Heart left ventricle (tissue), 16 donors: ENCODE results near the gene ITPR3. TPM values are rescaled to one million over a fixed set of nuclear protein-coding genes. Genes with fewer than 3 reads are reported as not detected.

Experiments used
- ATAC-seq, 4 donors: fragments of 200-7000 bp; cut with Tn5 transposase; one replicate each; pipeline ENCODE4 v1.9.1; 2020 to 2022; ENCODE audit warnings: moderate library complexity in 4 of 4, mild to moderate bottlenecking in 3 of 4, moderate number of reproducible peaks in 1 of 4
- DNase-seq, 5 donors: peaks; one replicate each; pipeline ENCODE4 v3.0.0-alpha.2; 2020
- H3K27ac ChIP-seq, 12 donors: fragments of 200-600 bp; sonication (generic) in 4 of 12; one replicate each; pipeline versions ENCODE4 v1.5.0 to v1.8.0; 2016 to 2022; ENCODE audit warnings: mild to moderate bottlenecking in 2 of 12
- H3K27me3 ChIP-seq, 9 donors: fragments of 200-600 bp; sonication (generic) in 2 of 9; one replicate each; pipeline versions ENCODE4 v1.5.1 to v1.8.0; 2016 to 2022; ENCODE audit warnings: mild to moderate bottlenecking in 3 of 9
- H3K36me3 ChIP-seq, 9 donors: fragments of 200-600 bp; sonication (generic) in 2 of 9; one replicate each; pipeline versions ENCODE4 v1.5.0 to v1.8.0; 2018 to 2022; ENCODE audit warnings: mild to moderate bottlenecking in 2 of 9
- H3K4me1 ChIP-seq, 12 donors: fragments of 200-600 bp; sonication (generic) in 4 of 12; one replicate each; pipeline versions ENCODE4 v1.5.0 to v1.8.0; 2016 to 2022; ENCODE audit warnings: mild to moderate bottlenecking in 3 of 12
- H3K4me3 ChIP-seq, 12 donors: fragments of 200-600 bp; sonication (generic) in 4 of 12; one replicate each; pipeline versions ENCODE4 v1.5.0 to v1.8.0; 2017 to 2022; ENCODE audit warnings: mild to moderate bottlenecking in 9 of 12, moderate library complexity in 4 of 12
- H3K9me3 ChIP-seq, 12 donors: fragments of 200-600 bp; sonication (generic) in 4 of 12; one replicate each; pipeline versions ENCODE4 v1.5.0 to v1.8.0; 2016 to 2022; ENCODE audit warnings: mild to moderate bottlenecking in 1 of 12
- POLR2A ChIP-seq, 2 donors: fragments of 450-650 bp; IDR thresholded peaks; one replicate each; pipeline ENCODE4 v1.6.1; 2017; ENCODE audit warnings: antibody characterized with exemption in 2 of 2, mild to moderate bottlenecking in 2 of 2, moderate library complexity in 2 of 2
- WGBS, 4 donors: extraction: QIAGEN DNeasy Blood & Tissue Kit in 2 of 4; methylation state at CpG; one replicate each; pipeline versions ENCODE4 v1.1.5 to v1.1.7; 2013 to 2018; 5-methylcytosine and 5-hydroxymethylcytosine counted together
- intact Hi-C, 10 donors: fragments of 100-400 bp; cut with DNase I; formaldehyde crosslinking; loops; one replicate each; pipeline versions ENCODE4 v1.11.1 to v1.14.2; 2022
- polyA plus RNA-seq, 2 donors: library from polyadenylated mRNA; stranded (reverse); fragments of 200-250 nt; gene quantifications; one replicate each; pipeline ENCODE4 v1.2.3, GENCODE V29; 2013
- total RNA-seq, 9 donors: library from RNA; depleted of rRNA in 2 of 9; stranded (reverse); fragments of >200 nt in 2 of 9; fragmentation: NEBNext Ultra II Directional in 3 of 9; extraction: Animal tissue kit (Norgen Biotek cat#: 25700) in 3 of 9; gene quantifications; one replicate each; pipeline versions ENCODE4 v1.1.0 to v1.2.4, GENCODE V29; 2016 to 2023
- TF ChIP-seq, protein P1 (sequence below), 12 donors: fragments of 200-600 bp; sonication (generic) in 4 of 12; IDR thresholded peaks; one replicate each; pipeline versions ENCODE4 v1.5.0 to v1.8.0; 2018 to 2022; ENCODE audit warnings: antibody characterized with exemption in 12 of 12, mild to moderate bottlenecking in 5 of 12
- donor health status: ischemic (EF 13 %, LVEDD 7.1; RV severe dilation, severe dysfunction).
- donor health status: healthy with polysubstance abuse.
- donor health status: DM: no; HTN: yes; CAD: no.
- donor health status: DM: no; HTN: no; CAD: no.
- donor health status: ischemic (EF 25% LVEDD 6.9; RV normal size, moderate dysfunction).
- donor health status: ischemic (EF 25% LVEDD 5.7; RV mildly dilated, moderate dysfunction).
- donor health status: healthy.
- donor health status: DM: yes; HTN: yes; CAD: no.
- donor health status: ischemic (EF 35%, LVEDD 5.7; RV mildly dilated, moderate dysfunction).
- donor health status: nonischemic (EF 11% LVEDD 7.7; RV severe dilation, severe dysfunction).
- donor health status: DM: yes; HTN: yes; CAD: no.
- donor health status: PGD.
- donor health status: ischemic (EF 29% LVEDD 5.4; RV normal size, mild dysfunction).
- donor health status: nonischemic (EF 23%, LVEDD 6.1; RV moderate dilation, normal function).

Gene ITPR3
- total and polyA plus RNA-seq, 11 donors = 4.8 to 33.5 (median 7.8) TPM

DNA sequence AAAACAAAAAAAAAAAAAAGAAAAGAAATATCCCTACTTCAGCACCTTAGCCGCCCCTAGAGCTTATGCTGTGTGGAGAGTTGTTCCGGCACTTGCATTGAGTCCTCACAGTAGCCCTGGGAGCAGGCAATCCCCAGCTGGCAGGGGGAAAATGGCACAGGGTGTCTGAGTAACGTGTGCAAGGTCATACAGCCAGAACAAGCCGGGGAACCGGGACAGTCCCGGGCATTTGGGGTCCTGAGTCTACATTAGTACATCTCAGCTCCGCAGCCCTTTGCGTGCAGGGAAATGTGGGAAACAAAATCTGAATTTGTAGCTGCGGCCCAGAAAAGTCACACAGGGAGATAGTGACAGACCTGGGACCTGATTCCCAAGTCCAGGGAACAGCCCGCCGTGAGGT lies 44.5 kb upstream of the ITPR3 start:
- Histone ChIP-seq H3K9me3 (no peaks in the 10 kb centered on the region), H3K27me3 (no peaks in the 10 kb centered on the region), H3K27ac (peak overlapping the region; percentile 18 to 91 (median 71)), H3K36me3 (peaks cover 0 to 46% (median 34%) of the 10 kb centered on the region in 9 donors), H3K4me1 (peaks cover 0 to 45% (median 35%) of the 10 kb centered on the region in 12 donors), H3K4me3 (peak overlapping the region in 4 of 12 donors; percentile 7 to 92 (median 16))
- intact Hi-C loops = loop anchor here in 4 of 10 donors (10.0 kb wide), 2 partner anchors 152 to 162 kb away; partner anchors contain the start of genes CUTA (in 2 of the 4), PHF1 (in 2 of the 4) and SYNGAP1 (in 2 of the 4)
- DNase-seq (no peak), ATAC-seq (no peak)
- WGBS, 4 donors = 71 to 77% (median 72%) methylated on average over 11 of the region's 11 CpGs
- TF ChIP-seq, protein P1, sequence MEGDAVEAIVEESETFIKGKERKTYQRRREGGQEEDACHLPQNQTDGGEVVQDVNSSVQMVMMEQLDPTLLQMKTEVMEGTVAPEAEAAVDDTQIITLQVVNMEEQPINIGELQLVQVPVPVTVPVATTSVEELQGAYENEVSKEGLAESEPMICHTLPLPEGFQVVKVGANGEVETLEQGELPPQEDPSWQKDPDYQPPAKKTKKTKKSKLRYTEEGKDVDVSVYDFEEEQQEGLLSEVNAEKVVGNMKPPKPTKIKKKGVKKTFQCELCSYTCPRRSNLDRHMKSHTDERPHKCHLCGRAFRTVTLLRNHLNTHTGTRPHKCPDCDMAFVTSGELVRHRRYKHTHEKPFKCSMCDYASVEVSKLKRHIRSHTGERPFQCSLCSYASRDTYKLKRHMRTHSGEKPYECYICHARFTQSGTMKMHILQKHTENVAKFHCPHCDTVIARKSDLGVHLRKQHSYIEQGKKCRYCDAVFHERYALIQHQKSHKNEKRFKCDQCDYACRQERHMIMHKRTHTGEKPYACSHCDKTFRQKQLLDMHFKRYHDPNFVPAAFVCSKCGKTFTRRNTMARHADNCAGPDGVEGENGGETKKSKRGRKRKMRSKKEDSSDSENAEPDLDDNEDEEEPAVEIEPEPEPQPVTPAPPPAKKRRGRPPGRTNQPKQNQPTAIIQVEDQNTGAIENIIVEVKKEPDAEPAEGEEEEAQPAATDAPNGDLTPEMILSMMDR (IDR thresholded peaks at IDR 0.05) = no peak
- no peak for TF ChIP-seq POLR2A (IDR thresholded peaks at IDR 0.05)

- WGBS, 4 donors = 44 to 61% (median 58%) methylated on average over 9 of the region's 9 CpGs
- Histone ChIP-seq H3K36me3 (peaks cover 0 to 46% (median 34%) of the 10 kb centered on the region in 9 donors), H3K27ac (peak overlapping the region; percentile 18 to 91 (median 71)), H3K9me3 (no peaks in the 10 kb centered on the region), H3K27me3 (no peaks in the 10 kb centered on the region), H3K4me3 (peak overlapping the region in 3 of 12 donors; percentile 12 to 92 (median 21)), H3K4me1 (peaks cover 0 to 40% (median 30%) of the 10 kb centered on the region in 12 donors)
- intact Hi-C loops = loop anchor here in 4 of 10 donors (10.0 kb wide), 2 partner anchors 152 to 162 kb away; partner anchors contain the start of genes CUTA (in 2 of the 4), PHF1 (in 2 of the 4) and SYNGAP1 (in 2 of the 4)
- ATAC-seq = peak; percentile 13 to 62 (median 28)
- TF ChIP-seq, protein P1 (IDR thresholded peaks at IDR 0.05) = no peak
- peak in 1 of 2 donors; percentile 20 for TF ChIP-seq POLR2A (IDR thresholded peaks at IDR 0.05)
- peak; percentile 64 to 79 (median 68) for DNase-seq
These were observed 44.0 kb upstream of the ITPR3 start for GRCh38 chr6:33577106-33577535.

DNA sequence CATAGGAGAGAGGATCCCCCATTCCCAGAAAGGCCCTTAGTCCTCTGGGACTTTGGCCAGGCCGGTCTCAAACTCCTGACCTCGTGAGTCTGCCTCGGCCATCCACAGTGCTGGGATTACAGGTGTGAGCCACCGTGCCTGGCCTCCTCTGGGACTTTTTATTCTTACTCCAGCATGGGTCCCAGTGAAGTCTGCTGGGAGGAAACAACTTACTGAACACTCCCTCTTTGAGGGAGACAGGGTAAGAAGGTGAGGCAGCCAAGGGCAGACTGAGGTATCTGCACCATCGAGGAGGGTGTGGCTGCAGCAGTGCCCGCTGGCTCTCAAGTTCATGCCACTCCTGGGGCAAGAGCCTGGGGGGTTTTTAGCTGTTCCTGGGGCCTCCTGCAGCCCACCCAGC lies 43.4 kb upstream of the ITPR3 start:
- Histone ChIP-seq H3K4me1 (peaks cover 0 to 38% (median 30%) of the 10 kb centered on the region in 12 donors), H3K4me3 (peak overlapping the region in 2 of 12 donors; percentile 74 to 92), H3K27me3 (no peaks in the 10 kb centered on the region), H3K27ac (peak overlapping the region in 11 of 12 donors; percentile 18 to 91 (median 83)), H3K9me3 (no peaks in the 10 kb centered on the region), H3K36me3 (peaks cover 0 to 46% (median 34%) of the 10 kb centered on the region in 9 donors)
- ATAC-seq (no peak), DNase-seq (no peak)
- 73 to 87% (median 84%) methylated on average over 6 of the region's 6 CpGs for WGBS, 4 donors
- intact Hi-C loops = loop anchor here in 4 of 10 donors (10.0 kb wide), 2 partner anchors 153 to 163 kb away; partner anchors contain the start of genes CUTA (in 2 of the 4), PHF1 (in 2 of the 4) and SYNGAP1 (in 2 of the 4)
- TF ChIP-seq POLR2A (IDR thresholded peaks at IDR 0.05) = no peak
- TF ChIP-seq, protein P1 (IDR thresholded peaks at IDR 0.05) = no peak

GRCh38 chr6:33578164-33578563 lies 43.0 kb upstream of the ITPR3 start:
- TF ChIP-seq POLR2A (IDR thresholded peaks at IDR 0.05) = no peak
- TF ChIP-seq, protein P1 (IDR thresholded peaks at IDR 0.05) = no peak
- H3K4me1 ChIP-seq = peaks cover 0 to 38% (median 30%) of the 10 kb centered on the region in 12 donors
- H3K27ac ChIP-seq = peak overlapping the region in 10 of 12 donors; percentile 41 to 91 (median 84)
- H3K9me3 ChIP-seq = no peaks in the 10 kb centered on the region
- WGBS, 4 donors = 74 to 91% (median 88%) methylated on average over 7 of the region's 7 CpGs
- H3K4me3 ChIP-seq = peak overlapping the region in 9 of 12 donors; percentile 69 to 97 (median 87)
- H3K36me3 ChIP-seq = peaks cover 0 to 46% (median 34%) of the 10 kb centered on the region in 9 donors
- DNase-seq (no peak), ATAC-seq (no peak)
- no peaks in the 10 kb centered on the region for H3K27me3 ChIP-seq
- intact Hi-C loops = loop anchor here in 4 of 10 donors (10.0 kb wide), 2 partner anchors 153 to 163 kb away; partner anchors contain the start of genes CUTA (in 2 of the 4), PHF1 (in 2 of the 4) and SYNGAP1 (in 2 of the 4)
